ENCODE measurements around the gene SLCO1B1. TPM values are rescaled to one million over a fixed set of nuclear protein-coding genes. Genes with fewer than 3 reads are reported as not detected.

The SLCO1B1 gene
- total RNA-seq, 2 experiments from 2014 or later, result not detected

- H3K36me3 ChIP-seq (ENCODE audit: insufficient read depth, low read length), result no peaks in the 10 kb centered on the region
- no peak overlapping the region for H3K27ac Mint-ChIP-seq
- H3K27ac ChIP-seq (ENCODE audit: low read depth in 1 of 2, low read length in 2 of 2), result no peak overlapping the region
- intact Hi-C loops (cut with DNase I, micrococcal nuclease), result no loop called here
- H3K9me3 Mint-ChIP-seq, result no peaks in the 10 kb centered on the region
- H3K4me3 Mint-ChIP-seq, result no peak overlapping the region
- POLR2A ChIA-PET, result no interaction called here
- H3K9me3 ChIP-seq (ENCODE audit: control insufficient read depth in 1 of 2, insufficient read depth in 1 of 2, low read length in 2 of 2), result no peaks in the 10 kb centered on the region
- H3K4me1 Mint-ChIP-seq (ENCODE audit: low read depth), result no peaks in the 10 kb centered on the region
- no peaks in the 10 kb centered on the region for H3K36me3 Mint-ChIP-seq (ENCODE audit: low read depth)
- peak; percentile 22 for TF ChIP-seq CTCF (IDR thresholded peaks at IDR 0.05)
- H3K27me3 ChIP-seq (ENCODE audit: control insufficient read depth in 1 of 2, insufficient read depth in 2 of 2, low read length in 2 of 2), result no peaks in the 10 kb centered on the region
- no peaks in the 10 kb centered on the region for H3K27me3 Mint-ChIP-seq
- DNase-seq (peak in 1 of 14 experiments; percentile 13), ATAC-seq (ENCODE audit: poor library complexity) (no peak)
- no peak overlapping the region for H3K4me3 ChIP-seq (ENCODE audit: low read length)
- CTCF ChIA-PET, result interaction anchor here (1.0 kb wide), 1 partner anchor 1210 kb away, joined by 3 read pairs; no protein-coding TSS in a partner anchor
- no peaks in the 10 kb centered on the region for H3K4me1 ChIP-seq (ENCODE audit: insufficient read depth, low read length)
These were observed 117.7 kb downstream of the SLCO1B1 start for GRCh38 chr12:21248679-21249078.

- H3K9me3 ChIP-seq (ENCODE audit: control insufficient read depth in 1 of 2, insufficient read depth in 1 of 2, low read length in 2 of 2), result no peaks in the 10 kb centered on the region
- intact Hi-C loops (cut with DNase I, micrococcal nuclease), result no loop called here
- no peaks in the 10 kb centered on the region for H3K4me1 ChIP-seq (ENCODE audit: insufficient read depth, low read length)
- no peaks in the 10 kb centered on the region for H3K36me3 ChIP-seq (ENCODE audit: insufficient read depth, low read length)
- Mint-ChIP-seq H3K27ac (no peak overlapping the region), H3K36me3 (ENCODE audit: low read depth) (no peaks in the 10 kb centered on the region), H3K4me1 (ENCODE audit: low read depth) (no peaks in the 10 kb centered on the region), H3K4me3 (no peak overlapping the region), H3K9me3 (no peaks in the 10 kb centered on the region), H3K27me3 (no peaks in the 10 kb centered on the region)
- no peak overlapping the region for H3K4me3 ChIP-seq (ENCODE audit: low read length)
- POLR2A ChIA-PET, result no interaction called here
- ATAC-seq (ENCODE audit: poor library complexity), result no peak
- H3K27me3 ChIP-seq (ENCODE audit: control insufficient read depth in 1 of 2, insufficient read depth in 2 of 2, low read length in 2 of 2), result no peaks in the 10 kb centered on the region
- CTCF ChIA-PET, result no interaction called here
- no peak for DNase-seq
- H3K27ac ChIP-seq (ENCODE audit: low read depth in 1 of 2, low read length in 2 of 2), result no peak overlapping the region
- TF ChIP-seq CTCF (IDR thresholded peaks at IDR 0.05), result no peak
These were observed 121.1 kb downstream of the SLCO1B1 start for GRCh38 chr12:21252070-21252469.

GRCh38 chr12:21257172-21257571 is 126.2 kb downstream of the SLCO1B1 start:
- CTCF ChIA-PET, result no interaction called here

More at GRCh38 chr12:21257172-21257571, 126.2 kb downstream of the SLCO1B1 start:
- H3K27ac ChIP-seq (ENCODE audit: low read depth in 1 of 2, low read length in 2 of 2), result no peak overlapping the region
- H3K27me3 ChIP-seq (ENCODE audit: control insufficient read depth in 1 of 2, insufficient read depth in 2 of 2, low read length in 2 of 2), result no peaks in the 10 kb centered on the region
- Mint-ChIP-seq H3K27me3 (no peaks in the 10 kb centered on the region), H3K27ac (no peak overlapping the region), H3K36me3 (ENCODE audit: low read depth) (no peaks in the 10 kb centered on the region), H3K4me3 (no peak overlapping the region), H3K9me3 (peaks cover 3% of the 10 kb centered on the region), H3K4me1 (ENCODE audit: low read depth) (no peaks in the 10 kb centered on the region)
- H3K9me3 ChIP-seq (ENCODE audit: control insufficient read depth in 1 of 2, insufficient read depth in 1 of 2, low read length in 2 of 2), result no peaks in the 10 kb centered on the region
- intact Hi-C loops (cut with DNase I, micrococcal nuclease), result no loop called here
- H3K4me3 ChIP-seq (ENCODE audit: low read length), result no peak overlapping the region
- no peaks in the 10 kb centered on the region for H3K36me3 ChIP-seq (ENCODE audit: insufficient read depth, low read length)
- H3K4me1 ChIP-seq (ENCODE audit: insufficient read depth, low read length), result no peaks in the 10 kb centered on the region
- POLR2A ChIA-PET, result no interaction called here
- TF ChIP-seq CTCF (IDR thresholded peaks at IDR 0.05), result no peak
- ATAC-seq (ENCODE audit: poor library complexity) (no peak), DNase-seq (no peak)

Measured in CD4-positive, alpha-beta T cell (primary cell).